ENCODE data around the gene EXOSC7.
"Not testable (repeated sequence)": the region's sequence is repeated elsewhere in the genome, so short reads cannot be mapped to it uniquely, and the experiment has no call there.

Gene EXOSC7

GRCh38 chr3:45023675-45024074 is 47.6 kb downstream of the EXOSC7 start:
- DNase-seq (ENCODE audit: low read depth in 2 of 2) = no peak

- DNase-seq (ENCODE audit: low read depth in 2 of 2) = no peak
Observed at GRCh38 chr3:45024542-45025255, 48.7 kb downstream of the EXOSC7 start.

GRCh38 chr3:45026038-45026437 is 50.0 kb downstream of the EXOSC7 start, which contains the start of gene CLEC3B:
CLEC3B (plus strand) TSS chr3:45026303; CDS start chr3:45026363, 60 bp downstream.
- DNase-seq (ENCODE audit: low read depth in 2 of 2) = no peak

- no peak for DNase-seq (ENCODE audit: low read depth in 2 of 2)
Observed at GRCh38 chr3:45026957-45027356, 50.9 kb downstream of the EXOSC7 start.

- DNase-seq (ENCODE audit: low read depth in 2 of 2) = no peak
Observed at GRCh38 chr3:45027441-45027840, 51.4 kb downstream of the EXOSC7 start.

- no peak for DNase-seq (ENCODE audit: low read depth in 2 of 2)
Observed at GRCh38 chr3:45029216-45029615, 53.2 kb downstream of the EXOSC7 start.

- no peak for DNase-seq (ENCODE audit: low read depth in 2 of 2)
Observed at GRCh38 chr3:45029661-45030060, 53.6 kb downstream of the EXOSC7 start.

GRCh38 chr3:45031531-45031930 is 55.5 kb downstream of the EXOSC7 start:
- no peak for DNase-seq (ENCODE audit: low read depth in 2 of 2)

GRCh38 chr3:45032113-45032512 is 56.1 kb downstream of the EXOSC7 start:
- DNase-seq (ENCODE audit: low read depth in 2 of 2) = no peak

GRCh38 chr3:45033791-45034190 is 57.7 kb downstream of the EXOSC7 start:
- no peak for DNase-seq (ENCODE audit: low read depth in 2 of 2)

- peak in 1 of 2 donors; percentile 12 for DNase-seq (ENCODE audit: low read depth in 2 of 2)
Observed at GRCh38 chr3:45034612-45035252, 58.7 kb downstream of the EXOSC7 start.

GRCh38 chr3:45035441-45036301 is 59.6 kb downstream of the EXOSC7 start:
- DNase-seq (ENCODE audit: low read depth in 2 of 2) = peak in 1 of 2 donors; percentile 15

- peak; percentile 80 to 90 for DNase-seq (ENCODE audit: low read depth in 2 of 2)
Observed at GRCh38 chr3:45037720-45038455, 61.8 kb downstream of the EXOSC7 start.

- no peak for DNase-seq (ENCODE audit: low read depth in 2 of 2)
Observed at GRCh38 chr3:45041666-45042065, 65.6 kb downstream of the EXOSC7 start.

- DNase-seq (ENCODE audit: low read depth in 2 of 2) = no peak
Observed at GRCh38 chr3:45042162-45042561, 66.1 kb downstream of the EXOSC7 start.

GRCh38 chr3:45043728-45044299 is 67.8 kb downstream of the EXOSC7 start:
- no peak for DNase-seq (ENCODE audit: low read depth in 2 of 2)

- DNase-seq (ENCODE audit: low read depth in 2 of 2) = no peak
Observed at GRCh38 chr3:45048244-45048643, 72.2 kb downstream of the EXOSC7 start.

GRCh38 chr3:45049807-45050206 is 73.8 kb downstream of the EXOSC7 start:
- no peak for DNase-seq (ENCODE audit: low read depth in 2 of 2)

- no peak for DNase-seq (ENCODE audit: low read depth in 2 of 2)
Observed at GRCh38 chr3:45051685-45052084, 75.6 kb downstream of the EXOSC7 start.

- not testable (repeated sequence) for DNase-seq (ENCODE audit: low read depth in 2 of 2)
Observed at GRCh38 chr3:45053805-45054195, 77.8 kb downstream of the EXOSC7 start.

GRCh38 chr3:45054196-45054857 is 78.3 kb downstream of the EXOSC7 start:
- no peak for DNase-seq (ENCODE audit: low read depth in 2 of 2)

Data from stimulated activated CD4-positive, alpha-beta T cell treated with anti-CD3 and anti-CD28 coated beads, Interleukin-1b, Interleukin-23, amount 100 ng/mL, for 4 hours (primary cell).